BJ (cell line): ENCODE results near the gene IREB2. TPM values are rescaled to one million over a fixed set of nuclear protein-coding genes. Genes with fewer than 3 reads are reported as not detected.
"Not testable (repeated sequence)": the region's sequence is repeated elsewhere in the genome, so short reads cannot be mapped to it uniquely, and the experiment has no call there.

Source experiments
- CTCF ChIA-PET: fragments of 350-600 bp; formaldehyde crosslinking; extraction: SDS; loops from one replicate; lab custom pipeline; 2021; ENCODE audit warnings: antibody characterized with exemption, inconsistent platforms; lab: Yijun Ruan, JAX
- POLR2A ChIA-PET: fragments of 300-600 bp; sonication (Branson Sonifier 250); formaldehyde crosslinking; extraction: SDS; loops from one replicate; lab custom pipeline; 2021; ENCODE audit warnings: antibody characterized with exemption; lab: Charles Lee
- DNase-seq: peaks from one replicate; pipeline ENCODE4 v3.0.0-alpha.2; 2011; ENCODE audit warnings: low read depth
- H3K27me3 ChIP-seq: 2 replicates; pipeline ENCODE4 v1.6.0; 2011; ENCODE audit warnings: low read length; ENCODE audit not compliant: control insufficient read depth, insufficient read depth
- H3K36me3 ChIP-seq: 2 replicates; pipeline ENCODE4 v1.5.1; 2011; ENCODE audit warnings: low read length; ENCODE audit not compliant: control insufficient read depth, insufficient read depth
- H3K4me3 ChIP-seq: 2 replicates; pipeline ENCODE4 v1.5.1; 2011; ENCODE audit warnings: low read depth, mild to moderate bottlenecking, control low read depth, low read length
- polyA plus RNA-seq: library from polyadenylated mRNA; depleted of rRNA; stranded (reverse); fragments of >200 nt; gene quantifications from 2 replicates; pipeline ENCODE4 v1.2.3, GENCODE V29; 2011
- TF ChIP-seq, protein P1 (sequence below): IDR thresholded peaks from 2 replicates; pipeline ENCODE4 v1.5.1; 2011; ENCODE audit warnings: low read depth, mild to moderate bottlenecking, control low read depth, inconsistent platforms, low read length, moderate library complexity; ENCODE audit not compliant: insufficient read depth

Gene IREB2
- polyA plus RNA-seq, 1 experiment = 11.1 TPM

DNA sequence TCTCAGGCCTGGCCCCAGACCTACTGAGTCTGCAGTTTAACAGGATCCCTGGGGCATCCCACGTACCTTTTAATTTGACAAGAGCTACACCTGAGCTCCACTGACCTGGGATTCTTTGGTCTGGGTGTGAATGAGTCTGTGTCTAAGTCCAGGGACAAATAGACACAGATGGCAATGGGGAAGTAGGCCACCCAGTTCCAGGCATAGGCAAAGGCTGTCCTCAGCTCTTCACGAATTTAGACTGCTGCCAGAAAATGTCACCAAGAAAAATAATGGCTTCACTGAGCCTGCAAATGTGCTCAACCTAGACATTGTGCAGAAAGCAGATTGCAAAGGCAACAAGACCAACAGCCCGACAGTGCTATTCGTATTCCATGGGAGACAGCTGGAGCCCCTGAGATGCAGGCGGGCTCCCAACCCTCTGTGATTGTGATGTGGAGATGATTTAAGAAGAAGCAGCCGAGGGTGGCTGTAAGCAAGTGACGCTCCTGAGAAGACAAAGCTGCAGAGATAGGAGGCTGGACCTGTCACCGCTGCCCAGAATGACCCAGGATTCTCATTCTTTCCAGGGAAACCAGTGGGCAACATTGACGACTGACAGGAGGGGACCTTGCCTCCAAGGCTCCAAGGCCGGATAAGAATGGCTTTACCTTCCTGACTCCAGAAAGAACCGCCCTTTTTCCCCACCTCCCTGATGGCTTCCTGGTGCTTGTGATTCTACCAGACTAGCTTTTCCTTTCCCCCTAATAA is 39.8 kb upstream of the IREB2 start:
- DNase-seq = no peak
- H3K4me3 ChIP-seq = no peak overlapping the region
- ChIA-PET CTCF (interaction anchor here (0.8 to 7.4 kb wide), 8 partner anchors 9 to 89 kb away, joined by 3 to 57 read pairs (median 6); no protein-coding TSS in a partner anchor), POLR2A (no interaction called here)
- no peaks in the 10 kb centered on the region; the same call in 1 of the 2 replicates for H3K27me3 ChIP-seq
- TF ChIP-seq, protein P1, sequence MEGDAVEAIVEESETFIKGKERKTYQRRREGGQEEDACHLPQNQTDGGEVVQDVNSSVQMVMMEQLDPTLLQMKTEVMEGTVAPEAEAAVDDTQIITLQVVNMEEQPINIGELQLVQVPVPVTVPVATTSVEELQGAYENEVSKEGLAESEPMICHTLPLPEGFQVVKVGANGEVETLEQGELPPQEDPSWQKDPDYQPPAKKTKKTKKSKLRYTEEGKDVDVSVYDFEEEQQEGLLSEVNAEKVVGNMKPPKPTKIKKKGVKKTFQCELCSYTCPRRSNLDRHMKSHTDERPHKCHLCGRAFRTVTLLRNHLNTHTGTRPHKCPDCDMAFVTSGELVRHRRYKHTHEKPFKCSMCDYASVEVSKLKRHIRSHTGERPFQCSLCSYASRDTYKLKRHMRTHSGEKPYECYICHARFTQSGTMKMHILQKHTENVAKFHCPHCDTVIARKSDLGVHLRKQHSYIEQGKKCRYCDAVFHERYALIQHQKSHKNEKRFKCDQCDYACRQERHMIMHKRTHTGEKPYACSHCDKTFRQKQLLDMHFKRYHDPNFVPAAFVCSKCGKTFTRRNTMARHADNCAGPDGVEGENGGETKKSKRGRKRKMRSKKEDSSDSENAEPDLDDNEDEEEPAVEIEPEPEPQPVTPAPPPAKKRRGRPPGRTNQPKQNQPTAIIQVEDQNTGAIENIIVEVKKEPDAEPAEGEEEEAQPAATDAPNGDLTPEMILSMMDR = no peak
- no peaks in the 10 kb centered on the region for H3K36me3 ChIP-seq

DNA sequence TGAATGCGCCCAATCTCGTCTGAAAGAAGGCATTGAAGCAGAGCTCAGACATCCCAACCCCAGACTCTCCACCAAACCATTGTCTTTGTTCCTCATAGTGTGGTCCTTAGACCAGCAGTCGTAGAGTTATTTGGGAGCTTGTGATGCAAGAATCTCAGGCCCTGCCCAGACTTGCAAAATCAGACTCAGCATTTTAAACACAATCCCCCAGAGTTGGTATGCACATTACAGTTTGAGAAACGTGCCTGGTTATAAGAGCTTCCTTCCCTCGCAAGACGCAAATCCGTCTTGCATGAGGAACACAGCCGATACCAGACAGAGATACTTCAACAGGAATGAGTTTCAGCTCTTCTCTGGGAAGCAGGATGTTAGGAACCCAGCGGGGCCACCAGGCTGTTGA is 38.9 kb upstream of the IREB2 start:
- Histone ChIP-seq H3K27me3 (no peaks in the 10 kb centered on the region; the same call in 1 of the 2 replicates), H3K4me3 (no peak overlapping the region), H3K36me3 (no peaks in the 10 kb centered on the region)
- TF ChIP-seq, protein P1 = no peak
- CTCF ChIA-PET = interaction anchor here (0.9 to 7.4 kb wide), 7 partner anchors 8 to 90 kb away, joined by 3 to 57 read pairs (median 5); no protein-coding TSS in a partner anchor
- DNase-seq = no peak
- POLR2A ChIA-PET = no interaction called here

DNA sequence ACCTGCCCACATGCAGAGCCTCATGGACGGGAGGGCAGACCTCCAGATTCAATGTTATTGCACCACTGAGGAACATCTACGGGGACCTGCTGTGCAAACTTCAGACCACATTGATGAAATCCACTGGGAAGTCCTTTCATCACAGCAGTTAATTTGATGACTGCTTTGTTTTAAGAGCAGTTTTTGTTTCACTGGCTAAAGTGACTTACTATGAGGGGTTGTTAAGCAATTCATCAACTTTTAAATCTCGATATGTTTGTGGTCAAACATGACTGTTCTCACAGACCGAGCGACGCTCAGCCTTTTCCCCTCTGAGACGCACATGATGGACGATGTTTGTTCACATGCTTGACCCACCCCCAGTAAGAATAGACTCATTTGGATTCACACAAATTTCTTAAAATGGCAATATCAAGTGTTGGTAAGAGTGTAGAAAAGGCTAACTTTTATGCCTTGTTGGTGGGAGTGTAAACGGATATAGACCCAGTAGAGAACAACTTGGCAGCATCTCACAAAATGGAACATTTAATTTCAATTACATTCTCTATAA is 35.9 kb upstream of the IREB2 start:
- TF ChIP-seq, protein P1 = no peak
- POLR2A ChIA-PET = no interaction called here
- CTCF ChIA-PET = interaction anchor here (22.8 kb wide), 1 partner anchor 88 kb away, joined by 578 read pairs; no protein-coding TSS in a partner anchor
- Histone ChIP-seq H3K4me3 (no peak overlapping the region), H3K27me3 (no peaks in the 10 kb centered on the region; the same call in 1 of the 2 replicates), H3K36me3 (no peaks in the 10 kb centered on the region)
- no peak for DNase-seq

DNA sequence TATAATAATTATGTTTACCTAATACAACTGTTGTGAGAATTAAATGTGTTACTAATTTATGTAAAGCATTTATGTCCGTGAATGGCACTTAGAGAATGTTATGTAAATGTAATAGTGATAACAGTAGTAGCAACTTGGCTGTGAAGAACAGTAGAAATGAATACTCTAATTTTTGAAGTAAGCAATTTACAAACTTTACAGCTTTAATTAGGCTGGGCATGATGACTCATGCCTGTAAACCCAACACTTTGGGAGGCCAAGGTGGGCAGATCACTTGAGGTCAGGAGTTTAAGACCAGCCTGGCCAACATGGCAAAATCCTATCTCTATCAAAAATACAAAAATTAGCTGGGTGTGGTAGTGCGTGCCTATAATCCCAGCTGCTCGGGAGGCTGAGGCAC is 33.9 kb upstream of the IREB2 start:
- no peak for DNase-seq
- ChIA-PET CTCF (interaction anchor here (22.8 kb wide), 1 partner anchor 89 kb away, joined by 578 read pairs; no protein-coding TSS in a partner anchor), POLR2A (no interaction called here)
- TF ChIP-seq, protein P1 = no peak
- H3K36me3 ChIP-seq = no peaks in the 10 kb centered on the region
- no peak overlapping the region for H3K4me3 ChIP-seq
- no peaks in the 10 kb centered on the region; the same call in 1 of the 2 replicates for H3K27me3 ChIP-seq

DNA sequence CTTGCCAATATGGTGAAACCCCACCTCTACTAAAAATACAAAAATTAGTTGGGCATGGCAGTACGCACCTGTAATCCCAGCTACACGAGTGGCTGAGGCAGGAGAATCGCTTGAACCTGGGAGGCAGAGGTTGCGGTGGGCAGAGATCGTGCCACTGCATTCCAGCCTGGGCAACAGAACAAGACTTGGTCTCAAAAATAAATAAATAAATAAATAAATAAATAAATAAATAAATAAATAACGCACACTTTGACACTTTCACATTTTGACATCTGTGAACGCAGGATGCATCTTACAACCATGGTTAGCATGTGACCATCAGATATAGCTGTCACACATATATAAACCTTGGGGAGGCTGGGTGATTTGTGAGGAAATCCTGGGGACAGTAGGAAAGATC is 33.2 kb upstream of the IREB2 start:
- H3K27me3 ChIP-seq, H3K36me3 ChIP-seq, DNase-seq, POLR2A ChIA-PET, H3K4me3 ChIP-seq: not testable (repeated sequence)
- CTCF ChIA-PET = interaction anchor here (5.0 to 22.8 kb wide), 2 partner anchors 8 to 90 kb away, joined by 37 to 578 read pairs; no protein-coding TSS in a partner anchor
